Psoas muscle (tissue), 8 donors: ENCODE results near the gene BCKDHB. TPM values are rescaled to one million over a fixed set of nuclear protein-coding genes. Genes with fewer than 3 reads are reported as not detected.

Source experiments
- ATAC-seq, 4 donors: fragments of 200-7000 bp; cut with Tn5 transposase; one replicate each; pipeline ENCODE4 v1.9.1; 2020; ENCODE audit warnings: moderate library complexity in 3 of 4, mild to moderate bottlenecking in 2 of 4
- DNase-seq, 2 donors: peaks; one replicate each; pipeline ENCODE4 v3.0.0-alpha.2; 2020
- H3K27ac ChIP-seq: fragments of 200-600 bp; one replicate; pipeline ENCODE4 v1.8.0; 2022
- H3K27me3 ChIP-seq, 3 donors: fragments of 200-600 bp in 1 of 3; one replicate each; pipeline versions ENCODE4 v1.6.1 to v1.8.0; 2013 to 2022; ENCODE audit warnings: low read length in 2 of 3, mild to moderate bottlenecking in 2 of 3, moderate library complexity in 1 of 3; ENCODE audit not compliant: insufficient read depth in 3 of 3
- H3K36me3 ChIP-seq, 2 donors: fragments of 200-600 bp in 1 of 2; one replicate each; pipeline versions ENCODE4 v1.6.1 to v1.8.0; 2013 to 2022; ENCODE audit warnings: low read depth in 1 of 2, mild to moderate bottlenecking in 1 of 2, moderate library complexity in 1 of 2; ENCODE audit not compliant: insufficient read depth in 1 of 2
- H3K4me1 ChIP-seq: fragments of 200-600 bp; one replicate; pipeline ENCODE4 v1.8.0; 2022
- H3K4me3 ChIP-seq: fragments of 200-600 bp; one replicate; pipeline ENCODE4 v1.8.0; 2022; ENCODE audit warnings: mild to moderate bottlenecking
- H3K9me3 ChIP-seq: fragments of 200-600 bp; one replicate; pipeline ENCODE4 v1.8.0; 2022
- WGBS, 3 donors: extraction: QIAGEN DNeasy Blood & Tissue Kit; methylation state at CpG; one replicate each; pipeline versions ENCODE4 v1.1.6 to v1.1.7; 2013; 5-methylcytosine and 5-hydroxymethylcytosine counted together
- intact Hi-C, 2 donors: fragments of 100-400 bp; cut with DNase I; formaldehyde crosslinking; loops; one replicate each; pipeline versions ENCODE4 v1.11.0 to v1.14.2; 2022
- polyA plus RNA-seq, 3 donors: library from polyadenylated mRNA; stranded (reverse); fragments of 200-250 nt; gene quantifications; one replicate each; pipeline ENCODE4 v1.2.3, GENCODE V29; 2013
- total RNA-seq, 4 donors: library from RNA; stranded (reverse); fragmentation: NEBNext Ultra II Directional in 2 of 4; extraction: Animal tissue kit (Norgen Biotek cat#: 25700) in 2 of 4; gene quantifications; one replicate each; pipeline versions ENCODE4 v1.2.1 to v1.2.4, GENCODE V29; 2021 to 2023
- TF ChIP-seq, protein P1 (sequence below): fragments of 200-600 bp; IDR thresholded peaks from one replicate; pipeline ENCODE4 v1.8.0; 2022; ENCODE audit warnings: antibody characterized with exemption
- donor health status: healthy with polysubstance abuse.
- donor health status: DM: no; HTN: no; CAD: no; lungs with moderate emphysema.
- donor health status: Bipolar disorder and iron deficiency.
- donor health status: healthy.
- donor health status: DM: yes; HTN: yes; CAD: no.
- donor health status: DM: no; HTN: no; CAD: no.
- donor health status: DM: no; HTN: no; CAD: no.
- donor health status: DM: yes; HTN: yes; CAD: no.

Gene BCKDHB
- total and polyA plus RNA-seq, 7 donors: 3.2 to 13.9 (median 6.7) TPM

DNA sequence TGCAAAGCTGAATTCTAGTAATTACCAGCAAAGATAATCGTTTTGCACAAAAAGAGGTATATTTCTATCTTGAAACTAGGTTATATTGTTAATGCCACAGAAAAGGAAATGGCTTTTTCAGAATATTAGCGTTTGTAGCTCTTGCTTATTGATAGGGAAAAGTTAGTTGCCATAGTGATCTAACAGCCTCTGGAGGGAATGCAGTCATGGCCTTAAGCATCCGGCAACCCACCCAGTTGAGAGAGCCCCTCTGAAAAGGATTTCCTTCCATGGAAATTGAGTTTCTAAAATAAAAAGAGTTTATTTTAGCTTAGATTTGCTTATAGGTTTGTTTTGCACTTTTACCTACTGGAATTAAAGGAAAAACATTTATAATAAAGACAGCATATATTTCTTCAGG is 224.5 kb downstream of the BCKDHB start:
- Histone ChIP-seq H3K4me1 (peaks cover 23% of the 10 kb centered on the region), H3K9me3 (no peaks in the 10 kb centered on the region), H3K27ac (no peak overlapping the region), H3K27me3 (no peaks in the 10 kb centered on the region), H3K36me3 (no peaks in the 10 kb centered on the region), H3K4me3 (no peak overlapping the region)
- DNase-seq: no peak
- no peak for ATAC-seq
- intact Hi-C loops: no loop called here
- 69 to 75% (median 69%) methylated on average over 3 of the region's 3 CpGs for WGBS, 3 donors
- TF ChIP-seq, protein P1, sequence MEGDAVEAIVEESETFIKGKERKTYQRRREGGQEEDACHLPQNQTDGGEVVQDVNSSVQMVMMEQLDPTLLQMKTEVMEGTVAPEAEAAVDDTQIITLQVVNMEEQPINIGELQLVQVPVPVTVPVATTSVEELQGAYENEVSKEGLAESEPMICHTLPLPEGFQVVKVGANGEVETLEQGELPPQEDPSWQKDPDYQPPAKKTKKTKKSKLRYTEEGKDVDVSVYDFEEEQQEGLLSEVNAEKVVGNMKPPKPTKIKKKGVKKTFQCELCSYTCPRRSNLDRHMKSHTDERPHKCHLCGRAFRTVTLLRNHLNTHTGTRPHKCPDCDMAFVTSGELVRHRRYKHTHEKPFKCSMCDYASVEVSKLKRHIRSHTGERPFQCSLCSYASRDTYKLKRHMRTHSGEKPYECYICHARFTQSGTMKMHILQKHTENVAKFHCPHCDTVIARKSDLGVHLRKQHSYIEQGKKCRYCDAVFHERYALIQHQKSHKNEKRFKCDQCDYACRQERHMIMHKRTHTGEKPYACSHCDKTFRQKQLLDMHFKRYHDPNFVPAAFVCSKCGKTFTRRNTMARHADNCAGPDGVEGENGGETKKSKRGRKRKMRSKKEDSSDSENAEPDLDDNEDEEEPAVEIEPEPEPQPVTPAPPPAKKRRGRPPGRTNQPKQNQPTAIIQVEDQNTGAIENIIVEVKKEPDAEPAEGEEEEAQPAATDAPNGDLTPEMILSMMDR: no peak

DNA sequence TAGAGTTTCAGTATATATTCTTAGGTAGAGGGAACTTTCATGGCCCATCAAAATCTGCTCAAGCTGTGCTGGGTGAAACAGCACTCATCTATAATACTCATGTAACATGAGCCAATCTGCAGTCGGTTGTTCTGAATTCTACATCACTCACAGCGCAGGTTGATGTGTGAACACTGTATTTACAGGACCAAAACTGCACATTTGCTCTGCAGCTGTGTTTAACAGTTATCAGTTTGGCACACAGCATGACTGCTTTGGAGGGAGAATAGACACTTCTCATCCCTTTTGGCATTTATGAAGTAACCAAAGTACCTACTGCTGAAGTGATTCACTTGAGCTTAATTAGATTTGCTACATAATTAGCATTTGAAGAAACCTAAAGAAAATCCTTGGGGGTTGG is 225.1 kb downstream of the BCKDHB start:
- Histone ChIP-seq H3K27me3 (no peaks in the 10 kb centered on the region), H3K4me1 (peaks cover 23% of the 10 kb centered on the region), H3K27ac (no peak overlapping the region), H3K36me3 (no peaks in the 10 kb centered on the region), H3K9me3 (no peaks in the 10 kb centered on the region), H3K4me3 (no peak overlapping the region)
- intact Hi-C loops: no loop called here
- 54 to 75% (median 60%) methylated on average over 2 of the region's 2 CpGs for WGBS, 3 donors
- TF ChIP-seq, protein P1: no peak
- ATAC-seq: no peak
- no peak for DNase-seq

DNA sequence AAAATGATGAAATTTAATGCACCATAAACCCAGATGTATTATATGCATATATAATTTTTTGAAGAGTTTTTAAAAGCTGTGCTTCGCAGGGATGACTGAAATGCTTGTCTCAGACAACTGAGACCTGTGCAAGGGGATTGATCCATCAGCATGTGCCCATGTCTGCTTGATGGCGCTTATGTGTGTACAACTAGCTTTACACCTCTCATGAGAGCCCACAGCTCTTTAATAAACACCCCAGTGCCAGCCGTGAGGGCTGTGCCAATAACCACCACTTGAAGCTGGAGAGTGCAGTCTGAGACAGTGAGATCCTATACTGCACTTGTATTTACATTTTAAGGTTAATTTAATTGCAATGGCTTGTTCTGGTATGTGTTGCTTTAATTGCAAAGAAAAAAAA is 225.5 kb downstream of the BCKDHB start:
- H3K27me3 ChIP-seq: no peaks in the 10 kb centered on the region
- intact Hi-C loops: no loop called here
- H3K36me3 ChIP-seq: no peaks in the 10 kb centered on the region
- TF ChIP-seq, protein P1: no peak
- no peaks in the 10 kb centered on the region for H3K9me3 ChIP-seq
- DNase-seq (no peak), ATAC-seq (no peak)
- no peak overlapping the region for H3K27ac ChIP-seq
- no peak overlapping the region for H3K4me3 ChIP-seq
- H3K4me1 ChIP-seq: peaks cover 23% of the 10 kb centered on the region
- 42 to 56% (median 50%) methylated on average over 3 of the region's 3 CpGs for WGBS, 3 donors

DNA sequence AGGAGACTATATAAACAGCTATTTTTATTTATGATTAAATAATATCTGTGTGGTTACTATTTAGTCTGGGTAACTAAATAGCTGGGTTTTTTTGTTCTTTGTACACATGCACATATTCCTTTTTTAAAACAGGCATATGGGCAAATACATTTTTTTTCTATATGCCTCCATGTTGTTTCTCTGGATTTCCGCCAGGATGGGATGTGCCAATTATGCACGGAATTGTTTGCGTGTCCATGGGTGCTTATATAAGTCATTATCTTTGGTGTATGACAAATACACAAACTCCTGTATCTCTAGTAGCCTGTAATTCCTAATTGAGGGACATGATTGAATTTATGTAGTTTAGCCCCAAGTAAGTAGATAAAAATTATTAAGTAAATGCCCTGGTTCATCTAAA is 226.9 kb downstream of the BCKDHB start:
- DNase-seq (no peak), ATAC-seq (no peak)
- Histone ChIP-seq H3K27me3 (no peaks in the 10 kb centered on the region), H3K9me3 (no peaks in the 10 kb centered on the region), H3K4me3 (no peak overlapping the region), H3K36me3 (no peaks in the 10 kb centered on the region), H3K27ac (no peak overlapping the region), H3K4me1 (peaks cover 23% of the 10 kb centered on the region)
- TF ChIP-seq, protein P1: no peak
- intact Hi-C loops: no loop called here
- WGBS, 3 donors: 37 to 59% (median 43%) methylated on average over 3 of the region's 3 CpGs

DNA sequence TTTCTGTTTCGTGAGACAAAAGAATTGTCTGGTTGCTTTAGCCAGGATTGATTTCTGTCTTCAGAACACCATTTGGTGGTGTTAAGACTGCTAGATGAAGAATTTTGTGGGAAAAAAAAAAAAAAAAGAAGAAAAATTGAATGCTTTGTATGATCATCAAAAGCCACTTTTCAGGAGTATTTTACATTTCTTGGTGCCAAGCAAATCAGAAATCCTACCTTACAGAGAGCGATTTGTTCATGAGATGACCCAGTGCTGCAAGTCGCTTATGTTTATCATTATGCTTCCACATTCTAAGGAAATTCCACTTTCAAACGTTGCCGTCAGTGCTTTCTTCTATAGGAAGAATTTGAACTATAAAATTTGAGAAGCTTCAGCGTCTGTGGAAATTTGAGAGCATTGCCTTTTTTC is 228.7 kb downstream of the BCKDHB start:
- TF ChIP-seq, protein P1: no peak
- WGBS, 3 donors: 73 to 80% (median 73%) methylated on average over 6 of the region's 6 CpGs
- ATAC-seq: no peak

More for the DNA sequence above, 228.7 kb downstream of the BCKDHB start:
- Histone ChIP-seq H3K36me3 (no peaks in the 10 kb centered on the region), H3K9me3 (no peaks in the 10 kb centered on the region), H3K27me3 (no peaks in the 10 kb centered on the region), H3K27ac (no peak overlapping the region), H3K4me1 (peaks cover 5% of the 10 kb centered on the region), H3K4me3 (no peak overlapping the region)
- DNase-seq: no peak
- intact Hi-C loops: no loop called here
